ENCODE data around the gene GABBR2.
"Not testable (repeated sequence)": the region's sequence is repeated elsewhere in the genome, so short reads cannot be mapped to it uniquely, and the experiment has no call there.

Gene GABBR2

DNA sequence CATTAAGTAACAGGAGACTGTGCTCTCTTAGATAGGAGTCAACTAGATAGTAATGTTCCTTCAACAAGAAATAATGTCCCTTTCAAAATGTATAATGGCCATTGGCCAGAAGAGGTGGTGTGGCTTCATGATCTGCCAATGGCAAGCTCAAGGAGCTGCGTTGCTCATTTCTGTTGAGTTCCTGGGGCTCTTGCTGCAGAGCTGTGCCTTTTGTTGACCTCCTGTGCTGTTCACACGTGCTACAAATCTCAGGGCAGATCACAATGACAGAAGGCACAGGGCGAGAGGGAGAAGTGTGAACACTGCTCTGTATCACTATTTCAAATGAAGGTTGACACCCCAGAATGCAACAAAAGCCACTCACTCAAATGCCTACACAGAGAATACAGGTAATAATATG, 437.3 kb downstream of the GABBR2 start:
- DNase-seq: no peak

DNA sequence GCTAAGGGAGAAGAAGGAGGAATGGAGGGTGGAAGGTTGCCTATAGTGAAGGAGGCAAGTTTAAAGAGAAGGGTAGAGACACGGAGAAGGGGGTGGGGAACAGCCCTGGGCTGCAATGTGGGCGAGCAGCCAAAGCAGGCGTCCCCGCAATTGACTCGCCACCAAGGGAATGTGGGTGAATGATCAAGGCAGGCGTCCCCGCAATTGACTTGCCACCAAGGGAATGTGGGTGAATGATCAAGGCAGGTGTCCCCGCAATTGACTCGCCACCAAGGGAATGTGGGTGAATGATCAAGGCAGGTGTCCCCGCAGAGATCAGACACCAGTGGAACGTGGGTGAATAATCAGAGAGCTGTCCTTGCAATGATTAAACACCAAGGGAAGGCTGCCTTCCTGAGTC, 438.5 kb downstream of the GABBR2 start:
- not testable (repeated sequence) for DNase-seq

DNA sequence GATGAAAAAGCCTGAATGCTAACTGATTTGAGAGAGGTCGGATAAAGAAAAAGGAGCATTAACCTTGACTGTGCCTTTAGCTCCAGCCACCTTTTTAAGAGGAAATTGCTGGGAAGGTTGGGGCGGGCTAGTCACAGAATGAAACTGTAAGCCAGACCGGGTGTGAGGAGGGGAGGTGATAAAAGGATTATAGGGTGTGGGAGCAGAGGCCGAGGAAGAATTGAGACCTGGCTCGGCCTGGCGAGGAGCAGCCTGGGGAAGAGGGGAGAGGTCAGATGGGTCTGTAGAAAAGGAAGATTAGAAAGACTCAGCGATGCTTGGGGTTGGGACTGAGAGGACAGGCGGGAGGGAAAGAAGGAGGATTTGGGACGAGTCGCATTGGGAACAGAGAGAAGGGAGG, 439.1 kb downstream of the GABBR2 start:
- DNase-seq: not testable (repeated sequence)

DNA sequence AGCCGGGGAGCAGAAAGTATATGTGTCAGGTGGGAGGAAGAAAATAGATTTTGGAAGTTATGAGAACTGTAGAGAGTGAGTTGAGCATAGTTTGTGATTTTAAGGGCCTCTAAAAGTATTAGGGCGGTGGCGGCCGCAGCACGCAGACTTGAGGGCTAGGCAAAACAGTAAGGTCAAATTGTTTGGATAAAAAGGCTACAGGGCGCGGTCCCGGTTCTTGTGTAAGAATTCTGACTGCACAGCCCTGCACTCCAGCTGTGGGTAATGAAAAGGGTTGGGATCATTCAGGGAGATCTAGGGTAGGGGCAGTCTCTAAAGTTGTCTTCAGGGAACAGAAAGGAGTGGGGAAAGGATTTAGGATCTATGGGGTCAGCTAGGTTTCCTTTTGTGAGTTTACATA, 441.2 kb downstream of the GABBR2 start:
- not testable (repeated sequence) for DNase-seq

DNA sequence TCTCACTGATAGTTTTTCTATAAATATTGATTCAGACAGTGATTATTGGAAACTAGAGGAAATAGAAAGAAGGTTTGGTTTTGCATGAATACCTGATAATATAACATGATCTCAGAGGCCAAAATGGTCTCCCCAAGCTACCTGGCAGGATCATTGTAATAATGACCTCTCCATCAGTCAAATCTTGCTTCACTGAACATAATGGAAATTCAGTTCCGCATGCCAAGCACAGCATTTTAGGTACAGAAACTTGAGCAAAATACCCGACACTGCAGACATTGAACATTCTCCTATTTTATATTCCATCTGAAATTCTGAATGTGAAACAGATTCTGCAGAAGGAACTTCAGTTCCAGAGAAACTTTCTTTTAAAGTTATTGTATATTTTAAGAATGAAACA, 444.2 kb downstream of the GABBR2 start:
- no peak for DNase-seq

DNA sequence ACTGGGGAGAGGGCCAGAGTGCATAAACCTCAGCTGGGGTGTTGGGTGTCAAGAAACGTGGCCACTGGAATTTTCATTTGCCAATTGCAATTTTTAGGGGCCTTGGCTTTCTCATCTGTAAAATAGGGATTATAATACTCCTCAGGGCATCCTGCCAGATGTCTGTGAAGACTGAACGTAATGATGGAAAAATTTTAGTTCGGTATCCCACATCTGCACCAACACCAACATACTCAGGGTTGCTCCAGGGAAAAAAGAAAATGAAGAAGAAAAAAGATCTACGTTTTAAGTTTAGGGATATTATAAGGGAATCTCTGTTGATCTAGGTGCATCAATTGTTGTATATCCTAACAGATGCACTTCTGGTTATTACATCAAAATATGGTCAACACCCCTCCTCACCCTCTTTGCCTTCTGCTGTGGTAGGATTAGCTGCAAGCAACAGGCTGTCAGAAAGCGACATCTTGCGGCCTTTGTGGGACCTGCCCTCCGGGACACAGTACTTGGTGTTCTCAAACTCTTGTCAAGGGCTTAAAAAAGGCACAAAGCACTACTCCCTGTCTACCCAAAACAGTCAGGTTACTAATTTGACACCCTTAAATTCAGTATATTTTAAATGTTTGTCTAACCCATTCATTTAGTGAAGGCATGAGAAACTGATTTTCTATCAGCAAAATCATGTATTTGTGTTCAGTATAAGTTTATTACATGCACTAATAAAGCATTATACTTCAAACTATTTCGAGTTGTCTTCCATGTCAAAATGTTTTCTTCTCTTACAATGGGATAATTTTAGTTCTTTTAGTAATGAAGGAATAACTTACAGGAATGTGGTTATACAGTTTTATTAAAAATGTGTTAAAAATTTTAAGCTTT, 445.0 kb downstream of the GABBR2 start:
- peak; percentile 80 for DNase-seq

DNA sequence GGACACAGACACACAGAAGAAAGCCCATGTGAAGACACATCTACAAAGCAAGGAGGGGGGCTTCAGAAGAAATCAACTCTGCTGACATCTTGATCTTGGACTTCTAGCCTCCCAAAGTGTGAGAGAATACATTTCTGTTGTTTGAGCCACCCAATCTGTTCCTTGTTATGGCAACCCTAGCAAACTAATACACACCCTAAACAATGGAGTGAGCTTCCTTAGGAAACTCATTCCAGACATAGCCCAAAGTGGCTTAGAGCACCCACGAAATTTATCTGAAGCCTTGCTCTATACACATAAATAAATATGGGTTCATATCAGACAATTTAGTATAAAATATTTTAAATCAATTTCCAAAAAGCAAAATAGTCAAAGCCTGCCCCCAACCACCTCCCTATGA, 445.7 kb downstream of the GABBR2 start:
- DNase-seq: no peak

DNA sequence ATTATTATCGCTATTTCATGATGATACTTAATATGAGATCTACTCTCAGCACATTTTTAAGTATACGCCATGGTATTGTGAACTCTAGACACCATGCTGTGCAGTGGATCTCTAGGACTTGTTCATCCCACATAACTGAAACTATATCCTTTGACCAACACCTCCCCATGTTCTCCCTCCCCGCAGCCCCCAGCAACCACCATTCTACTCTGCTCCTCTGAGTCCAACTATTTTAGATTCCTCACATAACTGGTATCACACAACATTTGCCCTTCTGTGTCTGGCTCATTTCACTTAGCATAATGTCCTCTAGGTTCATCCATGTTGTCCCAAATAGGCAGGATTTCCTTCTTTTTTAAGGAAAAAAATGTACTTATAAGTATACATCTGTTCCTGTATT, 446.7 kb downstream of the GABBR2 start:
- DNase-seq: no peak

DNA sequence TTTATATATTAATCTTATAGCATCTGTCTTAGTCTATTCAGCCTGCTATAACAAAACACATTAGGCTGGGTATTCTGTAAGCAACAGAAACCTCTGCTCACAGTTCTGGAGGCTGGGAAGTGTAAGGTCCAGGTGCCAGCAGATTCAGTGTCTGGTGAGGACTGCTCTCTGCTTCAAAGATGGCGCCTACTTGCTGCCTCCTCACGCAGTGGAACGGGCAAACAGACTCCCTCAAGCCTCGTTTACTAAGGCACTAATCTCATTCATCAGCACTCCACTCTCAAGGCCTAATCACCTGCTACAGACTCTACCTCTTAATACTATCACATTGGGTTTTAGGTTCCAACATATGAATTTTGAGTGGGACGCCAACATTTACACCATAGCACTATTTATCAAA, 448.1 kb downstream of the GABBR2 start:
- no peak for DNase-seq

DNA sequence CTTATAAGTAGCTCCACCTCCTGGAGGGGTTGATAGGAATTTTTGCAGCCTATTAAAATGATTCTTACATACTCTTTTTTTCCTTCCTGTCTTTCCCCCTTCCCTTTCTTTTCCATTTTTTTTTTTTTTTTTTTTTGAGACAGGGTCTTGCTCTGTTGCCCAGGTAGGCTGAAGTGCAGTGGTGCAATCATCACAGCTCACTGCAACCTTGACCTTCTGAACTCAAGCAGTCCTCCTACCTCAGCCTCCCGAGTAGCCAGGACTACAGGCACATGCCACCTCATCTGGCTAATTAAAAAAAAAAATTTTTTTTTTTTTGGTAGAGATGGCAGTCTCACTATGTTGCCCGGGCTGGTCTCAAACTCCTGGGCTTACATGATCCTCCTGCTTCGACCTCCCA, 448.9 kb downstream of the GABBR2 start:
- no peak for DNase-seq

DNA sequence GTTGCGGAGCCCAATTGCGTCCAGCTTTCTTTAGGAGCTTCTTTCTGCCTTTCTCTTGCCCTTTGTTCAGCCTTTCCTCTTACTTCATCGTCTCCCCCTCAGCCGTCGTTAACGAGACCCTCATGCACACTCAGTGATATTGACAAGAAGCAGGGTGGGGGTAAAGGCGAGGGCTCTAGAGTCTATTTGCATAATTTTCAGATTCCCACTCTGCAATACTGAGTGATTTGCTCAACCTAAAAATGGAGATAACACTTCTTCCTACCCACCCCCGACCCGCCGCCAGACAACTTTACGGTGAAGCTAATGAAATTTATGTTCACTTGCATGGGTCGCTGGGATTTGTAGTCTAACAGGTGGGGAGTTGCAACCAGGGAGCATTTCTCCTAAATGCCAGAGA, 452.0 kb downstream of the GABBR2 start:
- peak; percentile 24 for DNase-seq

DNA sequence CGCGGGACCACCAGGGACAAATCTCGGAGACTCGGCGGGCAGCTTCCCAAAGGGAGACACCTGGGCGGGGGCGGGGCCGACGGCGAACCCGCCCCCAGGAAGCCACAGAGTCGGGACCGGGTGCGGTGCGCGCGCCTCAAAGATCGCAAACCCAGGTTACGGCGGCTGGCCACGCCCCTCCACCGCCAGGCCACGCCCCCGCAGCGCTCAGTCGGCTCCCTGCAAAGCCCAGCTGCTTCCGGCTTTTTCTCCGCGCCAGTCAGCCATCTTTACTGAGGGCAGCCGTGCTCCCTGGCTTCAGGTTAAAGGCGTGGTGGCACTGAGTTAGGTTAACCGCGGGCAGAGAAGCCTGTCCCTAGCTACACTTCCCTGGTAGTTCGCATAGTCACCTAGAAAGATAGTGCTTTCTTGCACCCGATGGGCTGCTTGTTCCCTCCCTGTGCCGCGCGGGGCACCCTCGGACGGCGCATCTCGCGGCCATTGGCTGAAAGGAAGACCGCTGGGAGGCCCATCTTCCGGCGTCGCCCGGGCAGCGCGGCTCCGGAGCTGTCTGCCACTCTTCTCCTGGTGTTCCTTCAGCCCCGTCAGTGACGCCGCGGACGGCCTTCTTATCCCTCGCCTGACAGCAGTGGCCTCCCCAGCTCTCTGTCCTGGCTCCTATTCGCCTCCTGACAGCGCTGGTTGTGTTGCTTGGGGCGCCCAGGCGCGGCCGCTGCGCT, 453.0 kb downstream of the GABBR2 start, which contains the start of gene TBC1D2:
Gene TBC1D2, minus strand, starts transcription at position 72 of the 719 bp plus-strand sequence. CDS start 108 bp downstream, outside the sequence.
- DNase-seq: peak; percentile 98

DNA sequence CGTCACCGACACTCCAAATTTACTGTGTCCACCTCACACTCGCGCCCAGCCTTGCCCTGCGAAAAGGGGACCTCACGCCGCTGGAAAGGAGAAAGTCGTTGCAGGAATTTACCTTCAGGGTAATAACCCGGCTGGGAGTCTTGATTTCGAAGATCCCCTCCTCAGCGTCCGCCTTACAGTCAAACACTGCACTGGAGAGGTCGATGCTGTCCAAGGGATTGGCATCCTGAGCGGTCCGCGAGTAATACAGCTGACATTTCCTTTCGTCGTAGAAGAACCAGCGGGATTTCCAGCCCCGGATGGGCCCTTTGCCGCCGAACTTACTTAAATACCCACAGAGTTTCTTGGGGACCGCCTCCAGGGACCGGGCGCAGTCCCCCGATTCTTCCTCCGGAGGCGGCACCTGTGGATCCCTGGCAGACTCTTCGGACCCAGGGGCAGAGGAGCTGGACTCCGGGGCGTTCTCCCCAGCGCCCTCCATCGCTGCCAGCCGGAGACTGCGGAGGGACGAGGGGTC, 453.6 kb downstream of the GABBR2 start:
- no peak for DNase-seq

DNA sequence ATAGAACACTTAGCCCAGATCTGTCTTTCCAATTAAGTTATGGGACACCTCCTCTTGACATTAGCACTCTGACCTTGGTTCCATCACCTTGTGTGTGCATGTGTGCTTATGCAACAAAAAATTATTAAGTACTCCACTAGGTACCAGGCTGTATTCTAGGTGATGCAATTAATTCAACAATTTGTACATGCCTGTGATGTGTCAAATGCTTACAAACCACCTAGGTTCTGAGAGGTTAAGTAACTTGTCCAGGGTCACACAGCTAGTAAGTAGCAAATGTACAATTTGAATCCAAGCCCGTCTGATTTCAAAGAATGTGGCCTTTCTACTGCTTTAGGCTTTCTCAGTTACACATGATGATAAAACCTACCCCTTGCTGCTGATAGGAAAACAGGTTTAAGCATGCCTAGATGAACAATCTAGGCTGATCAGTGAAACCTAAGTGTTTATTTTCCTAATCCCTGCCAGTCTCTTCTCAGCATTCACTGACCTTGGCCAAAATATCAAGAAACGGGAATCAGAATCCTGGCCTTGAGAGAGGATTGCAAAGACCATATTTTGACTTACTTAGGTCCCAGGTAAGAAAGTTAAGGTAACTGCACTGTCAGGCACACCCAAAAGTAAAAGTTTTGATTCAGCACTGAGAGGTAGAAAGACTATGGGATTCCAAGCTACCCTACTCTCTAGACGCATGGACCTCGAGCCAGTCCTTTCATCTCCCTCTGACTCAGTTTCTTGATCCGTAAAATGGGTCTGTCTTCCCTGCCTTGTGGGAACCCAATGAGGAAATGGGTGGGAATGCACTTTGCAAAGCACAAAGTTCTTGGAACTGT, 454.3 kb downstream of the GABBR2 start:
- DNase-seq: no peak

DNA sequence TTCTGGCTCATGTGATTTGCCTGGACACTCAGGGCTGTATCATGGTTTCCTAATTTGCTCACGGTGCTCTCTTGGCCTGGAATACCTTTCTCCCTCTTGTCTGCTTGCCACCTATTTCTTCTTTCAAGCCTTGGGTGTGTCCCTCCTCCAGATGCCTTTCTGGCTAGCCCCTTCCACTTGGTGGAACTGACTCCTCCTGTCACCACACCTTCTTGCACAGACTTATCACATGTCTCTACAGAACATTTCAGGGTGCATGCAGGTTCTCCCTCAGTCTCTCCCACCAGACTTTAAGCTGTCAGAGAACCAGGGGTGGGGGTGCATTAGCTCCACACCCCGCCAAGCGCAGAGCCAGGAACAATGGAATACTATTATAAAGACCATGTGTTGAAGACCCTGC, 455.2 kb downstream of the GABBR2 start:
- no peak for DNase-seq

DNA sequence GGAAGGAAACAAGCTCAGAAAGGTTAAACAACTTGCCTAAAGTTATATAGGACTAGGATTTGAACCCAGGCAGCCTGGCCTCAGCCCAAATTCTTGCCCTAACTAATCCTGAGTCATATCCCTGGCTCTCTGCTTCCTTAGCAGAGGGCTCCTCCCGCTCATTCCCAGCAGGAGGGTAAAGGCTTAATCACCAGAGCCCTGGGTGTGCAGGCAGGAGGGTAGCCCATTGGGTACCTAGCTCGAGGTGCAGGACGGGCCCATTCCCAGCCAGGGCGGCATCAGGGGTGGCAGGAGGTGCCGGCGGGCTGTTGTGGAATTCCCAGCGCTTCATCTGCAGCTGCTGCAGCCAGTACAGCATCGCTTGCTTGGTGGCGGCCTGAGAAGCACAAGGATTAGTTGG, 457.2 kb downstream of the GABBR2 start:
- DNase-seq: no peak

DNA sequence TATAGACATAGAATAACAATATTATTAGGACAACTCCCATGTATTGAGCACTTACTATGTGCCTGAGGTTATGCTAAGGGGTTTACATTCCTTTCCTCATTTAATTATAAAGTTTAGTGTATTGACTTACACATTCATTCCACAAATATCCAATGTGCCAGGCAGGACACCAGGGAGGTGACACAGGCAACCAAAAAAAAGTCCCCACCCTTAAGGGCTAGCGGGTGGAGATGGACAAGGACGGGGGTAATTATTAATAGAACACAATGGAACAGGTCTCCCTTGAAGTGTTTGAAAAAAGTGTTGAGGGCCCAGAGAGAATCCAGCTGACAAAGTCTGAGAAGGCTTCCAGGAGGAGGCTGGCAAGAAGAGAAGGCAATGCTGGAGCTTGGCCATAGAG, 459.0 kb downstream of the GABBR2 start:
- DNase-seq: no peak

DNA sequence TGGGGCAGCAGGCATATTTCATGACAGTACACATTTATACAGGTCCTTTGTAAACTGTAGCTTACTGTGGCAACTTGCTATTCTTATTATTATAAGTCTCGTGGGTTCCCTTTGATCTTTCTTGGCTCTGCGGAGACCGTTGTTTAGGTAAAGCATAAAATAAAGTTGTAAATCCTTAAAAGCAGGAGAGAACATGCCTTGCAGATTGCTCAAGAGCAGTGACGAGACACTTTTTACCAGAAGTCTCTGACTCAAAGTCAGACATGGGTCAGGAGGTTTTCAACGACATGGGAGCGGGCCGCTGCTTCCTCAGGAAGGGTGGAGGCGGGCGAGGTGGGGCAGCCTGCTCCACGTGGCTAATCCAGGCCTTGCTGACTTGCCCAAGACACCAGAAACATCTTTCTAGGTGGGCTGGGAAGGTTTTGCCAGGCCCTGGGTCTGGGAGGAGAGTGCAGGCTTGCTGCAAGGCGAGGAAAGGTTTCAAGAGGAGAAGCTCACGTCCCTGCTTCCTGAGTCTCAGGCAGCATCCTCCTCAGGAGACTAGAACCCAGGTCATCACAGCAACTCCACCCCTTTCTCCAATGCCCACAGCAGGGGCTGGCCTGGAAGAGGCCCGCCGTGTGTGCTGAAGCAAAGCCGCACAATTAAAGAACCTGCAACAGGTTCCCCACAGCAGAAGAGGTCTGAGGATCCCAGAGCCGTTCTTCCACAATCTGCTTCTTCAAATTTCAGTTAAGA, 459.8 kb downstream of the GABBR2 start:
- DNase-seq: no peak

DNA sequence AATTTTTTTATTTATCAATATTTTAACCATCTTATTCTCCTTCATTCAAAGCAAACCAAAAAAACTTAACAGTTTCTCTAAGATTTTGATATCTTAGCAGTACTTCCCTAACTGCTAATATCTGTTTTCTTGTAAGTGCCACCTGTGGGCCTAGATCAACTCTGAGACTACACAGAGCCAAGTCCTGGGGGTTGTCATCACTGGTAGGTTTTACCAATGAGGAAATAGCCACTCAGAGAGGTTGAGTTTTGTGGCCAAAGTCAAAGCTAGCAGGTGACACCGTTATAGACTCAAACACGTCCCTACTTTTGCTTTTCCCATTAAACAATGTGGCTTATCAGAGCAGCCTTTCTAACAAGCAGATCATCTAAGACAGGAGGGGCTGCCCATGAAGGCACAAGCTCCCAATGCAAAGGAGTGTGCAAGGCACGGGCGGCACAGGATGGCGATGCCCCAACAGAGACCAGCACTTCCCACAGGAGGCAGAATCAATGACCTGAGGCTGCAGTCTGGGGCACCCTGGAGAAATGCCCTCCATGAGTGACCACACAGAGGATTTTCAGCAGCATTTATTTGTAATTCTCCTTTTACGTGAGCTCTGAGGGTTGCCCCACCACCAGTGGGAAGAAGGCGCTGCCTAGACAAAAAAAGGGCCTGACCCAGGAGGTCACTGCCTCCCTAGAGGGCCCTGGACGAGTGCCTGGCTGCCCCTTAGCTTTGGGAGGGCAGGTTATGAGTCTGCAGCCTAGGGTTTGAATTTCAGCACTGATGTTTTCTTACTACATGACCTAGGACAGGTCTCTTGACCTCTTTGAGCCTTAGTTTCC, 460.7 kb downstream of the GABBR2 start:
- DNase-seq: no peak

DNA sequence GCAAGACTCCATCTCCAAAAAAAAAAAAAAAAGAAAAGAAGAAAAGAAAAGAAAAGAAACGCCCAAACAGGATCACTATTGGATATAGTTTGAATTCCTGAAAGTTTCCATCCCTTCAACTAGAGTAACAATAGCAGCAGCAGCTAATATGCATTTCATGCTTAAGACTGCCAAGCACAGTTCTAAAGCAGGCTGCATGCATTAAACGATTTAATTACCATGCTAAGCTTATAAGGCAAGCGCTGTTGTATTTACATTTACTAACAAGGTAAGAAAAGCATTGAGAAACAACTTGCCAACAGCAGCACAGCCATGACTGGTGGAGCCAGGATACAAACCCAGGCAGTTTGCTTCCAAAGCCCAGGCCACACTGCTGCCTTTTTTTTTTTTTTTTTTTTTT, 466.3 kb downstream of the GABBR2 start:
- no peak for DNase-seq

All from activated gamma-delta T cell treated with Interleukin-2 at 50 U/mL for 16 hours (primary cell).